H1 (cell line): ENCODE data around the gene AFG1L. TPM values are rescaled to one million over a fixed set of nuclear protein-coding genes. Genes with fewer than 3 reads are reported as not detected.

ENCODE experiments used
- CTCF ChIA-PET: fragments of 300-600 bp; sonication (Branson Sonifier 250); formaldehyde crosslinking; loops from one replicate; lab custom pipeline; 2021; ENCODE audit not compliant: partially characterized antibody; lab: Charles Lee
- POLR2A ChIA-PET: fragments of 300-600 bp; sonication (Branson Sonifier 250); formaldehyde crosslinking; loops from one replicate; lab custom pipeline; 2021; ENCODE audit warnings: inconsistent platforms; ENCODE audit not compliant: partially characterized antibody; lab: Charles Lee
- DNase-seq, 2 experiments: peaks; one replicate each; pipeline versions ENCODE4 v3.0.0 to v3.0.0-alpha.2; 2010 to 2022; ENCODE audit warnings: low spot score in 2 of 2, low read depth in 1 of 2, mixed read lengths in 1 of 2
- FAIRE-seq: peaks from 2 replicates; lab custom pipeline; 2011; peaks lifted over from hg19 to GRCh38; lab: Jason Lieb, UNC
- H2AFZ ChIP-seq: 2 replicates; pipeline ENCODE4 v1.8.1; 2012; ENCODE audit warnings: low read length, inconsistent platforms
- H2AK5ac ChIP-seq: 2 replicates; pipeline ENCODE4 v1.6.1; 2013; ENCODE audit warnings: low read depth, low read length
- H2BK120ac ChIP-seq: replicated peaks from 2 replicates; pipeline ENCODE3; 2013; ENCODE audit warnings: low read depth, low read length, inconsistent platforms
- H2BK12ac ChIP-seq: 2 replicates; pipeline ENCODE4 v1.6.1; 2013; ENCODE audit warnings: low read depth, low read length
- H2BK15ac ChIP-seq: 2 replicates; pipeline ENCODE4 v1.6.1; 2013; ENCODE audit warnings: low read length
- H2BK20ac ChIP-seq: 2 replicates; pipeline ENCODE4 v1.6.1; 2013; ENCODE audit warnings: low read length
- H2BK5ac ChIP-seq: 2 replicates; pipeline ENCODE4 v1.6.1; 2013; ENCODE audit warnings: low read depth, low read length
- H3K14ac ChIP-seq: 2 replicates; pipeline ENCODE4 v1.6.1; 2013; ENCODE audit warnings: inconsistent platforms; ENCODE audit not compliant: insufficient read length
- H3K18ac ChIP-seq: 2 replicates; pipeline ENCODE4 v1.6.1; 2013; ENCODE audit warnings: low read length; ENCODE audit errors: extremely low read depth
- H3K23ac ChIP-seq: 2 replicates; pipeline ENCODE4 v1.6.1; 2013; ENCODE audit warnings: inconsistent platforms; ENCODE audit not compliant: insufficient read length
- H3K23me2 ChIP-seq: 2 replicates; pipeline ENCODE4 v1.6.1; 2013; ENCODE audit warnings: low read depth, low read length
- H3K27ac ChIP-seq: 2 replicates; pipeline ENCODE4 v1.6.1; 2011; ENCODE audit warnings: low read depth, low read length, inconsistent platforms
- H3K27me3 ChIP-seq, 4 experiments: replicated peaks in 1 of 4; 1 replicate in 1 of 4; 2 replicates in 3 of 4; pipeline versions ENCODE4 v1.6.1 to v1.8.1; 2011 to 2013; ENCODE audit warnings: low read length in 3 of 4, mild to moderate bottlenecking in 3 of 4, inconsistent platforms in 2 of 4, mixed read lengths in 2 of 4, moderate library complexity in 1 of 4; ENCODE audit not compliant: control insufficient read depth in 3 of 4, insufficient read depth in 3 of 4; ENCODE audit errors: extremely low read depth in 1 of 4
- H3K36me3 ChIP-seq, 4 experiments: 2 replicates each; pipeline versions ENCODE4 v1.6.1 to v1.8.1; 2011 to 2013; ENCODE audit warnings: mild to moderate bottlenecking in 4 of 4, low read length in 3 of 4, moderate library complexity in 2 of 4, control low read depth in 1 of 4, inconsistent platforms in 1 of 4; ENCODE audit not compliant: insufficient read depth in 4 of 4, control insufficient read depth in 2 of 4
- H3K4ac ChIP-seq: replicated peaks from 2 replicates; pipeline ENCODE3; 2013; ENCODE audit warnings: low read length, low read depth, mixed read lengths, inconsistent platforms; ENCODE audit not compliant: insufficient read length
- H3K4me1 ChIP-seq, 4 experiments: replicated peaks in 1 of 4; 1 replicate in 1 of 4; 2 replicates in 3 of 4; pipeline versions ENCODE4 v1.6.1 to v1.8.1; 2011 to 2013; ENCODE audit warnings: low read length in 3 of 4, inconsistent platforms in 2 of 4, mixed read lengths in 1 of 4; ENCODE audit not compliant: insufficient read depth in 4 of 4, control insufficient read depth in 3 of 4
- H3K4me2 ChIP-seq, 2 experiments: 2 replicates each; pipeline versions ENCODE4 v1.6.1 to v1.8.1; 2011 to 2013; ENCODE audit warnings: low read depth in 2 of 2, low read length in 2 of 2, control low read depth in 1 of 2, inconsistent platforms in 1 of 2, mild to moderate bottlenecking in 1 of 2; ENCODE audit not compliant: insufficient read depth in 1 of 2
- H3K4me3 ChIP-seq, 4 experiments: fragments of 200-600, 300-600 bp in 1 of 4; sonication (generic), shearing (Covaris generic), sonication (Bioruptor Twin) in 1 of 4; 2 replicates each; pipeline versions ENCODE4 v1.5.1 to v1.8.1; 2011 to 2016; ENCODE audit warnings: low read length in 4 of 4, low read depth in 3 of 4, control low read depth in 2 of 4, inconsistent platforms in 2 of 4, mild to moderate bottlenecking in 2 of 4, mixed read lengths in 1 of 4, moderate library complexity in 1 of 4; ENCODE audit not compliant: insufficient read depth in 2 of 4; ENCODE audit errors: extremely low read depth in 1 of 4
- H3K56ac ChIP-seq: replicated peaks from 2 replicates; pipeline ENCODE3; 2013; ENCODE audit warnings: low read depth, mild to moderate bottlenecking, mixed read lengths, low read length, inconsistent platforms; ENCODE audit not compliant: insufficient read length
- H3K79me1 ChIP-seq: 2 replicates; pipeline ENCODE4 v1.6.1; 2013; ENCODE audit warnings: low read depth, low read length, control low read depth
- H3K79me2 ChIP-seq, 2 experiments: 2 replicates each; pipeline versions ENCODE4 v1.6.1 to v1.8.1; 2012 to 2013; ENCODE audit warnings: low read length in 2 of 2, mild to moderate bottlenecking in 2 of 2, inconsistent platforms in 1 of 2; ENCODE audit not compliant: insufficient read depth in 2 of 2, control insufficient read depth in 1 of 2
- H3K9ac ChIP-seq, 4 experiments: replicated peaks in 1 of 4; 1 replicate in 1 of 4; 2 replicates in 3 of 4; pipeline versions ENCODE4 v1.6.1 to v1.8.1; 2011 to 2013; ENCODE audit warnings: low read depth in 3 of 4, low read length in 3 of 4, control low read depth in 2 of 4, mild to moderate bottlenecking in 2 of 4, moderate library complexity in 2 of 4, inconsistent platforms in 1 of 4; ENCODE audit errors: extremely low read depth in 1 of 4
- H3K9me3 ChIP-seq, 2 experiments: 2 replicates each; pipeline versions ENCODE4 v1.6.1 to v1.8.1; 2012 to 2013; ENCODE audit warnings: mild to moderate bottlenecking in 2 of 2, moderate library complexity in 2 of 2, control low read depth in 1 of 2, inconsistent platforms in 1 of 2, low read depth in 1 of 2, low read length in 1 of 2, mixed read lengths in 1 of 2; ENCODE audit not compliant: insufficient read depth in 2 of 2
- H4K20me1 ChIP-seq, 2 experiments: replicated peaks in 1 of 2; 2 replicates each; pipeline versions ENCODE3 to v1.8.1; 2011 to 2013; ENCODE audit warnings: inconsistent platforms in 2 of 2, low read length in 2 of 2, mild to moderate bottlenecking in 1 of 2; ENCODE audit not compliant: insufficient read depth in 2 of 2, control insufficient read depth in 1 of 2
- H4K5ac ChIP-seq: 2 replicates; pipeline ENCODE4 v1.6.1; 2013; ENCODE audit warnings: low read length, low read depth, mixed read lengths, inconsistent platforms; ENCODE audit not compliant: insufficient read length
- H4K8ac ChIP-seq: 2 replicates; pipeline ENCODE4 v1.8.0; 2013; ENCODE audit warnings: mild to moderate bottlenecking, moderate library complexity, low read length, inconsistent platforms; ENCODE audit not compliant: insufficient read depth; ENCODE audit errors: extremely low read depth
- H4K91ac ChIP-seq: replicated peaks from 2 replicates; pipeline ENCODE3; 2013; ENCODE audit warnings: low read length, mixed read lengths, inconsistent platforms; ENCODE audit not compliant: insufficient read length
- ASH2L ChIP-seq: fragments of 200-600, 300-600 bp; sonication (generic); IDR thresholded peaks from one replicate; pipeline ENCODE4 v1.7.1; 2017; ENCODE audit warnings: low read length
- ATF2 ChIP-seq: IDR thresholded peaks from 2 replicates; pipeline ENCODE4 v1.6.1; 2012; ENCODE audit warnings: low read length, inconsistent platforms
- CHD2 ChIP-seq: IDR thresholded peaks from 2 replicates; pipeline ENCODE4 v1.6.1; 2012; ENCODE audit warnings: low read length, improper control_type of control experiment
- HDAC2 ChIP-seq, 2 experiments: fragments of 300-600 bp in 1 of 2; sonication (generic) in 1 of 2; IDR thresholded peaks; 2 replicates each; pipeline ENCODE4 v1.6.1; 2011 to 2012; ENCODE audit warnings: low read depth in 2 of 2, low read length in 2 of 2, mild to moderate bottlenecking in 2 of 2, moderate library complexity in 2 of 2, borderline replicate concordance in 1 of 2, inconsistent platforms in 1 of 2
- HDAC6 ChIP-seq: IDR thresholded peaks from one replicate; pipeline ENCODE4 v1.7.1; 2012; ENCODE audit warnings: low read depth, mild to moderate bottlenecking, inconsistent platforms, low read length, moderate library complexity
- JUND ChIP-seq: IDR thresholded peaks from 2 replicates; pipeline ENCODE4 v1.6.1; 2011; ENCODE audit warnings: mild to moderate bottlenecking, improper control_type of control experiment, low read length
- KDM1A ChIP-seq: fragments of 200-600, 300-600 bp; sonication (generic); IDR thresholded peaks from 2 replicates; pipeline ENCODE4 v1.7.1; 2016; ENCODE audit warnings: mild to moderate bottlenecking, low read length, borderline replicate concordance
- MAFK ChIP-seq: IDR thresholded peaks from 2 replicates; pipeline ENCODE4 v1.6.1; 2012; ENCODE audit warnings: low read depth, mild to moderate bottlenecking, improper control_type of control experiment, low read length
- POLR2AphosphoS5 ChIP-seq: IDR thresholded peaks from 2 replicates; pipeline ENCODE4 v1.6.1; 2011; ENCODE audit warnings: low read depth, low read length
- RBBP5 ChIP-seq: IDR thresholded peaks from 2 replicates; pipeline ENCODE4 v1.7.1; 2012; ENCODE audit warnings: low read depth, mild to moderate bottlenecking, inconsistent platforms, low read length, moderate library complexity, borderline replicate concordance
- TBP ChIP-seq: IDR thresholded peaks from 2 replicates; pipeline ENCODE4 v1.6.1; 2011; ENCODE audit warnings: low read depth, low read length, improper control_type of control experiment
- YY1 ChIP-seq: IDR thresholded peaks from 2 replicates; pipeline ENCODE4 v1.6.1; 2011; ENCODE audit warnings: low read depth, mild to moderate bottlenecking, low read length
- WGBS, 2 experiments: shearing (Covaris generic) in 1 of 2; methylation state at CpG; one replicate each; pipeline versions ENCODE4 v1.1.6 to v1.1.7; 2013 to 2015; ENCODE audit warnings: low lambda C conversion rate in 2 of 2, mixed read lengths in 2 of 2, inconsistent platforms in 1 of 2, low coverage in 1 of 2, missing lambda C conversion rate in 1 of 2; ENCODE audit not compliant: insufficient replicate concordance in 2 of 2, insufficient coverage in 1 of 2, insufficient read length in 1 of 2; ENCODE audit errors: extremely low coverage in 1 of 2, missing lambda C conversion rate in 1 of 2; 5-methylcytosine and 5-hydroxymethylcytosine counted together
- polyA plus RNA-seq, 7 experiments: library from polyadenylated mRNA; depleted of rRNA in 3 of 7; stranded (reverse) in 5 of 7; unstranded in 2 of 7; fragments of >200 nt in 5 of 7; fragments of 200-250 nt in 2 of 7; gene quantifications; 1 replicate in 5 of 7; 2 replicates in 1 of 7; 4 replicates in 1 of 7; pipeline versions ENCODE4 v1.2.1 to v1.2.3, GENCODE V29; 2011 to 2013; ENCODE audit warnings: missing spikeins in 2 of 7, mixed read lengths in 2 of 7
- total RNA-seq: library from RNA; stranded (reverse); fragmentation: NEBNext Ultra II Directional; extraction: Animal tissue kit (Norgen Biotek cat#: 25700); gene quantifications from 2 replicates; pipeline ENCODE4 v1.2.1, GENCODE V29; 2021
- TF ChIP-seq, protein P1 (sequence below): IDR thresholded peaks from 2 replicates; pipeline ENCODE4 v1.6.1; 2011; ENCODE audit warnings: low read depth, mild to moderate bottlenecking, low read length; ENCODE audit not compliant: insufficient read depth

The AFG1L gene
- total and polyA plus RNA-seq, 2 of the 8 experiments (the other 6 are each of a cell fraction or from before 2014, with no cell fraction given), result 0.98 to 5.7 TPM

DNA sequence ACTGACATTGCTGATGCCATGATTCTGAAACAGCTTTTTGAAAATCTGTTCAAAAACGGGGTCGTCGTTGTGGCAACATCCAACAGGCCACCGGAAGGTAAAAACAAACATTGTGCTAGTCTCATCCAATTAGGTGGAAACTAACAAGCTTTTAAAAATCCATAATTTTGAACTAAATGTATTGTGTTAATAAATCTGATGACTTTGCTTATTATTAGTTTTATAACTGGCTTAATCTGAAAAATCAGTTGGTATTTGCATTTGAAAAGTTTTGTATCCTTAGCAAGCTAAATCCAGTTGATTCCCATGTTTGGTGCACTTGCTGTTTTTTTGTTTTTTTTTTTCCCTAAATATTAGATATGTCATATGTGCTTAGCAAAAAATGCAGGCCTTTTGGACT is 71.4 kb downstream of the AFG1L start:
- Histone ChIP-seq H3K9me3 (no peaks in the 10 kb centered on the region), H3K4ac (no peak overlapping the region), H3K14ac (no peak overlapping the region), H3K4me3 (no peak overlapping the region), H2AFZ (no peak overlapping the region), H3K27ac (no peak overlapping the region), H2BK12ac (no peak overlapping the region), H3K79me2 (no peaks in the 10 kb centered on the region), H3K9ac (no peak overlapping the region), H3K18ac (no peak overlapping the region), H2BK15ac (no peak overlapping the region), H2BK5ac (no peak overlapping the region), H4K8ac (no peak overlapping the region), H2BK120ac (no peak overlapping the region), H3K27me3 (no peaks in the 10 kb centered on the region), H2BK20ac (no peak overlapping the region), H3K56ac (no peak overlapping the region), H3K79me1 (no peaks in the 10 kb centered on the region), H3K4me2 (no peak overlapping the region), H4K5ac (no peak overlapping the region), H3K23ac (no peak overlapping the region), H4K91ac (no peak overlapping the region), H2AK5ac (no peak overlapping the region), H4K20me1 (peaks cover 0 to 2% of the 10 kb centered on the region in 2 experiments), H3K36me3 (no peaks in the 10 kb centered on the region), H3K4me1 (no peaks in the 10 kb centered on the region), H3K23me2 (no peaks in the 10 kb centered on the region)
- no peak for DNase-seq
- ChIA-PET POLR2A (no interaction called here), CTCF (interaction anchor here (0.6 kb wide), 1 partner anchor 564 kb away, joined by 3 read pairs; no protein-coding TSS in a partner anchor)
- no peak for FAIRE-seq
- WGBS, 2 experiments, result 95% methylated on average over 4 of the region's 4 CpGs; no CpG with 5 or more reads in 1 of the 2 experiments
- TF ChIP-seq, protein P1, sequence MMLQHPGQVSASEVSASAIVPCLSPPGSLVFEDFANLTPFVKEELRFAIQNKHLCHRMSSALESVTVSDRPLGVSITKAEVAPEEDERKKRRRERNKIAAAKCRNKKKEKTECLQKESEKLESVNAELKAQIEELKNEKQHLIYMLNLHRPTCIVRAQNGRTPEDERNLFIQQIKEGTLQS, result no peak
- TF ChIP-seq HDAC6 (no peak), TBP (no peak), KDM1A (no peak), YY1 (no peak), POLR2AphosphoS5 (no peak), JUND (no peak), RBBP5 (no peak), MAFK (no peak), CHD2 (no peak), ATF2 (no peak), ASH2L (no peak), HDAC2 (IDR thresholded peaks at IDR 0.05; ENCODE audit: borderline replicate concordance in 1 of 2, low read depth in 2 of 2, low read length in 2 of 2) (no peak)
